HL-60 (cell line): ENCODE data around the gene RIPPLY2.
A peak's percentile ranks its signal among the peaks of the same experiment; 100 is the strongest.

ENCODE experiments used
- DNase-seq, 2 experiments: peaks; one replicate each; pipeline ENCODE4 v3.0.0-alpha.2; 2010 to 2020; ENCODE audit warnings: low read depth in 1 of 2, low spot score in 1 of 2
- H3K27ac ChIP-seq: fragments of 250-450 bp; sonication (Bioruptor Pico); replicated peaks from 2 replicates; pipeline ENCODE4 v1.5.1; 2020; ENCODE audit warnings: mild to moderate bottlenecking, moderate library complexity
- H3K27me3 ChIP-seq: fragments of 250-450 bp; sonication (Bioruptor Pico); 2 replicates; pipeline ENCODE4 v1.5.1; 2021; ENCODE audit warnings: mild to moderate bottlenecking, moderate library complexity; ENCODE audit not compliant: insufficient read depth, poor library complexity, severe bottlenecking
- H3K4me3 ChIP-seq: replicated peaks from 2 replicates; pipeline ENCODE4 v1.5.1; 2011; ENCODE audit warnings: mild to moderate bottlenecking, control low read depth, low read length; ENCODE audit not compliant: insufficient read depth
- CTCF ChIP-seq: IDR thresholded peaks from one replicate; pipeline ENCODE4 v1.5.1; 2011; ENCODE audit warnings: low read length, control low read depth, inconsistent platforms; ENCODE audit not compliant: insufficient read depth
- GABPA ChIP-seq: IDR thresholded peaks from 2 replicates; pipeline ENCODE4 v1.6.1; 2012; ENCODE audit warnings: low read depth
- POLR2AphosphoS5 ChIP-seq: IDR thresholded peaks from 2 replicates; pipeline ENCODE4 v1.6.1; 2012; ENCODE audit warnings: low read depth
- REST ChIP-seq: IDR thresholded peaks from 2 replicates; pipeline ENCODE4 v1.6.1; 2012; ENCODE audit warnings: low read depth; ENCODE audit not compliant: insufficient replicate concordance
- SPI1 ChIP-seq: IDR thresholded peaks from 2 replicates; pipeline ENCODE4 v1.6.1; 2012; ENCODE audit warnings: low read depth, mild to moderate bottlenecking, borderline replicate concordance

The RIPPLY2 gene

GRCh38 chr6:83849127-83849526 is 4.0 kb upstream of the RIPPLY2 start:
- TF ChIP-seq CTCF = no peak
- no peak for TF ChIP-seq SPI1
- TF ChIP-seq POLR2AphosphoS5 = no peak
- no peak for TF ChIP-seq GABPA
- no peak for TF ChIP-seq REST
- no peak for DNase-seq
- Histone ChIP-seq H3K4me3 (no peak overlapping the region), H3K27me3 (peaks cover 23% of the 10 kb centered on the region), H3K27ac (no peak overlapping the region)

GRCh38 chr6:83849610-83850009 is 3.5 kb upstream of the RIPPLY2 start:
- Histone ChIP-seq H3K27ac (no peak overlapping the region), H3K27me3 (peaks cover 28% of the 10 kb centered on the region), H3K4me3 (no peak overlapping the region)
- DNase-seq = no peak
- TF ChIP-seq SPI1 (no peak), REST (peak; percentile 86)

GRCh38 chr6:83852528-83853177 is 507 bp upstream of the RIPPLY2 start:
- TF ChIP-seq CTCF (no peak), REST (no peak), GABPA (no peak), SPI1 (no peak), POLR2AphosphoS5 (no peak)
- peaks cover 31% of the 10 kb centered on the region for H3K27me3 ChIP-seq
- H3K27ac ChIP-seq = no peak overlapping the region
- DNase-seq = no peak
- peak overlapping the region; percentile 30 for H3K4me3 ChIP-seq
